Liver (tissue), 3 donors: ENCODE data around the gene PHLDB2.

ENCODE experiments used
- CTCF ChIP-seq: fragments of 150-350 bp; IDR thresholded peaks from 2 replicates; pipeline ENCODE4 v1.5.1; 2017; ENCODE audit warnings: improper control_type of control experiment, low read depth, low read length; ENCODE audit not compliant: missing input control
- REST ChIP-seq: IDR thresholded peaks from 2 replicates; pipeline ENCODE4 v1.6.1; 2016; ENCODE audit warnings: antibody characterized with exemption, mild to moderate bottlenecking
- SP1 ChIP-seq: IDR thresholded peaks from 2 replicates; pipeline ENCODE4 v1.6.1; 2018; ENCODE audit warnings: antibody characterized with exemption, mild to moderate bottlenecking
- donor health status: healthy.
- donor health status: healthy.

- TF ChIP-seq CTCF (no peak), SP1 (no peak), REST (no peak)
Measured at GRCh38 chr3:111872979-111873378, 13.9 kb downstream of the PHLDB2 start.
